Hepatocyte (in vitro differentiated cells): Measurements from ENCODE around the gene GJB6.
"Not testable (repeated sequence)": the region's sequence is repeated elsewhere in the genome, so short reads cannot be mapped to it uniquely, and the experiment has no call there.

ENCODE experiments used
- EZH2 ChIP-seq: fragments of 200-600 bp; sonication (generic); IDR thresholded peaks from 2 replicates; pipeline ENCODE4 v1.6.1; 2016; ENCODE audit warnings: antibody characterized with exemption, mild to moderate bottlenecking, borderline replicate concordance
- EZH2phosphoT487 ChIP-seq: fragments of 200-600 bp; sonication (generic); IDR thresholded peaks from one replicate; pipeline ENCODE4 v1.6.1; 2018; ENCODE audit warnings: antibody characterized with exemption, mild to moderate bottlenecking, low read depth, moderate library complexity; ENCODE audit not compliant: unreplicated experiment, severe bottlenecking
- TF ChIP-seq, protein P1 (sequence below): fragments of 200-600 bp; sonication (generic); IDR thresholded peaks from 2 replicates; pipeline ENCODE4 v1.5.1; 2016; ENCODE audit warnings: antibody characterized with exemption, mild to moderate bottlenecking; ENCODE audit not compliant: poor library complexity

DNA sequence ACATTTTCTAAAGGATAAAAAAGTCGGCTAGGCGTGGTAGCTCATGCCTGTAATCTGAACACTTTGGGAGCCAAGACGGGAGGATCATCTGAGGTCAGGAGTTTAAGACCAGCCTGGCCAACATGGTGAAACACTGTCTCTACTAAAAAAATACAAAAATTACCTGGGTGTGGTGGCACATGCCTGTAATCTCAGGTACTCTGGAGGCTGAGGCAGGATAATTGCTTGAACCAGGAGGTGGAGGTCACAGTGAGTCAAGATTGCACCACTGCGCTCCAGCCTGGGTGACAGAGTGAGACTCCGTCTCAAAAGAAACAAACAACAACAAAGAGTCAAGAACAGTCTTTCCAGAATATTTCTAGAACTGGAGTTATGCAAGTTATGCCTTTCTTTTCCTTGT lies 44.8 kb upstream of the GJB6 start:
- TF ChIP-seq, protein P1, sequence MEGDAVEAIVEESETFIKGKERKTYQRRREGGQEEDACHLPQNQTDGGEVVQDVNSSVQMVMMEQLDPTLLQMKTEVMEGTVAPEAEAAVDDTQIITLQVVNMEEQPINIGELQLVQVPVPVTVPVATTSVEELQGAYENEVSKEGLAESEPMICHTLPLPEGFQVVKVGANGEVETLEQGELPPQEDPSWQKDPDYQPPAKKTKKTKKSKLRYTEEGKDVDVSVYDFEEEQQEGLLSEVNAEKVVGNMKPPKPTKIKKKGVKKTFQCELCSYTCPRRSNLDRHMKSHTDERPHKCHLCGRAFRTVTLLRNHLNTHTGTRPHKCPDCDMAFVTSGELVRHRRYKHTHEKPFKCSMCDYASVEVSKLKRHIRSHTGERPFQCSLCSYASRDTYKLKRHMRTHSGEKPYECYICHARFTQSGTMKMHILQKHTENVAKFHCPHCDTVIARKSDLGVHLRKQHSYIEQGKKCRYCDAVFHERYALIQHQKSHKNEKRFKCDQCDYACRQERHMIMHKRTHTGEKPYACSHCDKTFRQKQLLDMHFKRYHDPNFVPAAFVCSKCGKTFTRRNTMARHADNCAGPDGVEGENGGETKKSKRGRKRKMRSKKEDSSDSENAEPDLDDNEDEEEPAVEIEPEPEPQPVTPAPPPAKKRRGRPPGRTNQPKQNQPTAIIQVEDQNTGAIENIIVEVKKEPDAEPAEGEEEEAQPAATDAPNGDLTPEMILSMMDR = not testable (repeated sequence)
- not testable (repeated sequence) for TF ChIP-seq EZH2phosphoT487, EZH2
